Ovary (tissue), 3 donors: ENCODE measurements around the gene OBI1.

Experiments
- EP300 ChIP-seq: sonication (generic); formaldehyde crosslinking; IDR thresholded peaks from one replicate; pipeline ENCODE4 v1.6.1; 2017; ENCODE audit warnings: antibody characterized with exemption
- POLR2A ChIP-seq: fragments of 450-650 bp; IDR thresholded peaks from one replicate; pipeline ENCODE4 v1.6.1; 2017; ENCODE audit warnings: antibody characterized with exemption, mild to moderate bottlenecking, moderate library complexity
- TF ChIP-seq, protein P1 (sequence below), 3 donors: fragments of 450-650 bp in 2 of 3; fragments of 200-600 bp in 1 of 3; IDR thresholded peaks; one replicate each; pipeline versions ENCODE4 v1.5.1 to v1.8.0; 2016 to 2022; ENCODE audit warnings: antibody characterized with exemption in 3 of 3, mild to moderate bottlenecking in 1 of 3
- donor health status: DM: no; HTN: no; CAD: no.

DNA sequence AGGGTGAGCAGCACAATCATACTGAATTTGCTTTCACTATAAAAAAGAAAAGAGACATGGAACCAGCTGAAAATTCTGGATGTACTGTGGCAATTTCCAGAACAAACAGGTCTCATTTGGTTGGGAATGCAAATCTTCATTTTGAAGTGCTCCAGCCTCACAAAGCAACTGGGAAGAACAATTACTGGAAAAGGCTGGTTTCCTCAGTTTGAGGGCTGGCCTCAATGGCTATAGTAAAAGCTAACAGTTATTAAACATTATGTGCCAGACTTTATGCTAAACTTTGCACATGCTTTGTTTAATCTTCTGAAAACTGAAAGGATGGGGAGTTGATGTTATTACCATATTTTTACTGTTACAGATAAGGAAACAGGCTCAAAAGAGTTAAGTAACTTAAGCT lies 3.0 kb downstream of the OBI1 start:
- TF ChIP-seq, protein P1, sequence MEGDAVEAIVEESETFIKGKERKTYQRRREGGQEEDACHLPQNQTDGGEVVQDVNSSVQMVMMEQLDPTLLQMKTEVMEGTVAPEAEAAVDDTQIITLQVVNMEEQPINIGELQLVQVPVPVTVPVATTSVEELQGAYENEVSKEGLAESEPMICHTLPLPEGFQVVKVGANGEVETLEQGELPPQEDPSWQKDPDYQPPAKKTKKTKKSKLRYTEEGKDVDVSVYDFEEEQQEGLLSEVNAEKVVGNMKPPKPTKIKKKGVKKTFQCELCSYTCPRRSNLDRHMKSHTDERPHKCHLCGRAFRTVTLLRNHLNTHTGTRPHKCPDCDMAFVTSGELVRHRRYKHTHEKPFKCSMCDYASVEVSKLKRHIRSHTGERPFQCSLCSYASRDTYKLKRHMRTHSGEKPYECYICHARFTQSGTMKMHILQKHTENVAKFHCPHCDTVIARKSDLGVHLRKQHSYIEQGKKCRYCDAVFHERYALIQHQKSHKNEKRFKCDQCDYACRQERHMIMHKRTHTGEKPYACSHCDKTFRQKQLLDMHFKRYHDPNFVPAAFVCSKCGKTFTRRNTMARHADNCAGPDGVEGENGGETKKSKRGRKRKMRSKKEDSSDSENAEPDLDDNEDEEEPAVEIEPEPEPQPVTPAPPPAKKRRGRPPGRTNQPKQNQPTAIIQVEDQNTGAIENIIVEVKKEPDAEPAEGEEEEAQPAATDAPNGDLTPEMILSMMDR (IDR thresholded peaks at IDR 0.05) = no peak
- TF ChIP-seq POLR2A (no peak), EP300 (no peak)
